Stimulated activated naive CD4-positive, alpha-beta T cell treated with Interleukin-2 at 50 U/mL for 16 hours (primary cell): Measurements from ENCODE around the gene GSTT2B.
"Not testable (repeated sequence)": the region's sequence is repeated elsewhere in the genome, so short reads cannot be mapped to it uniquely, and the experiment has no call there.

Source experiments
- DNase-seq: peaks from one replicate; lab custom pipeline; 2025; lab: John Stamatoyannopoulos, UW

The GSTT2B gene

GRCh38 chr22:23940166-23940565 lies 20.8 kb downstream of the GSTT2B start:
- DNase-seq: not testable (repeated sequence)

GRCh38 chr22:23939017-23939357 lies 22.0 kb downstream of the GSTT2B start:
- DNase-seq: no peak

GRCh38 chr22:23938328-23939016 lies 22.5 kb downstream of the GSTT2B start:
- DNase-seq: no peak

- no peak for DNase-seq
Observed at GRCh38 chr22:23926561-23926960, 34.4 kb downstream of the GSTT2B start.

GRCh38 chr22:23925020-23925606 lies 35.9 kb downstream of the GSTT2B start:
- no peak for DNase-seq

- DNase-seq: no peak
Observed at GRCh38 chr22:23922921-23923320, 38.1 kb downstream of the GSTT2B start.

GRCh38 chr22:23921586-23922201 lies 39.3 kb downstream of the GSTT2B start:
- DNase-seq: not testable (repeated sequence)

- DNase-seq: not testable (repeated sequence)
Observed at GRCh38 chr22:23920267-23920611, 40.8 kb downstream of the GSTT2B start.

- no peak for DNase-seq
Observed at GRCh38 chr22:23915290-23915689, 45.7 kb downstream of the GSTT2B start.

- peak; percentile 99 for DNase-seq
Observed at GRCh38 chr22:23913661-23914353, 47.2 kb downstream of the GSTT2B start.

GRCh38 chr22:23913306-23913660 lies 47.7 kb downstream of the GSTT2B start:
- no peak for DNase-seq

GRCh38 chr22:23912293-23912903 lies 48.6 kb downstream of the GSTT2B start:
- DNase-seq: no peak

GRCh38 chr22:23911318-23911980 lies 49.5 kb downstream of the GSTT2B start:
- no peak for DNase-seq

GRCh38 chr22:23910496-23911190 lies 50.4 kb downstream of the GSTT2B start:
- DNase-seq: no peak

GRCh38 chr22:23909296-23909898 lies 51.6 kb downstream of the GSTT2B start:
- no peak for DNase-seq

GRCh38 chr22:23908587-23909205 lies 52.3 kb downstream of the GSTT2B start:
- no peak for DNase-seq

- DNase-seq: not testable (repeated sequence)
Observed at GRCh38 chr22:23907423-23907822, 53.6 kb downstream of the GSTT2B start.
